RPMI7951 (cell line): ENCODE measurements around the gene GNB1. TPM values are rescaled to one million over a fixed set of nuclear protein-coding genes. Genes with fewer than 3 reads are reported as not detected.
A peak's percentile ranks its signal among the peaks of the same experiment; 100 is the strongest.

Experiments used
- DNase-seq: peaks from one replicate; pipeline ENCODE4 v3.0.0-alpha.2; 2012; ENCODE audit warnings: low read depth
- total RNA-seq: library from RNA; depleted of rRNA; stranded (reverse); fragments of >200 nt; shearing (Covaris generic); gene quantifications from 2 replicates; pipeline ENCODE4 v1.2.3, GENCODE V29; 2014

Gene GNB1
- total RNA-seq, 1 experiment from 2014 or later, result 97.9 TPM

- no peak for DNase-seq
These were observed 19.9 kb upstream of the GNB1 start for GRCh38 chr1:1910651-1911331.

GRCh38 chr1:1910033-1910465 lies 19.2 kb upstream of the GNB1 start:
- DNase-seq, result no peak

- no peak for DNase-seq
These were observed 17.6 kb upstream of the GNB1 start for GRCh38 chr1:1908506-1908791.

GRCh38 chr1:1907098-1907736 lies 16.3 kb upstream of the GNB1 start:
- no peak for DNase-seq

GRCh38 chr1:1906185-1907097 lies 15.6 kb upstream of the GNB1 start:
- peak; percentile 79 for DNase-seq

- no peak for DNase-seq
These were observed 12.3 kb upstream of the GNB1 start for GRCh38 chr1:1903224-1903623.

GRCh38 chr1:1901641-1902294 lies 10.9 kb upstream of the GNB1 start:
- DNase-seq, result no peak

GRCh38 chr1:1900883-1901640 lies 10.2 kb upstream of the GNB1 start:
- DNase-seq, result no peak

GRCh38 chr1:1899967-1900327 lies 9.1 kb upstream of the GNB1 start:
- DNase-seq, result no peak

- no peak for DNase-seq
These were observed 8.5 kb upstream of the GNB1 start for GRCh38 chr1:1899266-1899966.

- DNase-seq, result no peak
These were observed 7.5 kb upstream of the GNB1 start for GRCh38 chr1:1898246-1898933.

- no peak for DNase-seq
These were observed 4.8 kb upstream of the GNB1 start for GRCh38 chr1:1895456-1896336.

GRCh38 chr1:1895060-1895418 lies 4.2 kb upstream of the GNB1 start:
- no peak for DNase-seq

GRCh38 chr1:1894354-1895059 lies 3.6 kb upstream of the GNB1 start:
- DNase-seq, result no peak

GRCh38 chr1:1893997-1894353 lies 3.1 kb upstream of the GNB1 start:
- DNase-seq, result no peak

- DNase-seq, result no peak
These were observed 2.6 kb upstream of the GNB1 start for GRCh38 chr1:1893291-1893985.

- no peak for DNase-seq
These were observed 1.9 kb upstream of the GNB1 start for GRCh38 chr1:1892763-1893120.

- DNase-seq, result no peak
These were observed 1.3 kb upstream of the GNB1 start for GRCh38 chr1:1892079-1892762.
